Tibial nerve (tissue), 4 donors: ENCODE data around the gene DMBX1. TPM values are rescaled to one million over a fixed set of nuclear protein-coding genes. Genes with fewer than 3 reads are reported as not detected.

Experiments used
- DNase-seq, 2 donors: peaks; one replicate each; pipeline ENCODE4 v3.0.0-alpha.2; 2019; ENCODE audit warnings: low spot score in 2 of 2
- H3K27ac ChIP-seq, 4 donors: fragments of 200-600 bp; sonication (generic) in 3 of 4; one replicate each; pipeline ENCODE4 v1.5.1; 2017 to 2019; ENCODE audit warnings: mild to moderate bottlenecking in 1 of 4
- H3K27me3 ChIP-seq, 2 donors: fragments of 200-600 bp; sonication (generic) in 1 of 2; one replicate each; pipeline versions ENCODE4 v1.5.1 to v1.6.0; 2017 to 2019
- H3K36me3 ChIP-seq, 3 donors: fragments of 200-600 bp; sonication (generic); one replicate each; pipeline ENCODE4 v1.5.1; 2018 to 2019
- H3K4me1 ChIP-seq, 4 donors: fragments of 200-600 bp; sonication (generic) in 3 of 4; one replicate each; pipeline ENCODE4 v1.5.1; 2017 to 2019
- H3K4me3 ChIP-seq, 4 donors: fragments of 200-600 bp; sonication (generic) in 3 of 4; one replicate each; pipeline ENCODE4 v1.5.1; 2017 to 2019; ENCODE audit warnings: mild to moderate bottlenecking in 1 of 4, moderate library complexity in 1 of 4
- H3K9me3 ChIP-seq, 4 donors: fragments of 200-600 bp; sonication (generic) in 3 of 4; one replicate each; pipeline ENCODE4 v1.5.1; 2017 to 2019
- EP300 ChIP-seq, 2 donors: sonication (generic); formaldehyde crosslinking; IDR thresholded peaks; one replicate each; pipeline ENCODE4 v1.6.1; 2017; ENCODE audit warnings: antibody characterized with exemption in 2 of 2, mild to moderate bottlenecking in 1 of 2
- POLR2A ChIP-seq, 2 donors: fragments of 450-650 bp; IDR thresholded peaks; one replicate each; pipeline ENCODE4 v1.6.1; 2017; ENCODE audit warnings: antibody characterized with exemption in 2 of 2, mild to moderate bottlenecking in 2 of 2, moderate library complexity in 2 of 2
- WGBS, 2 donors: methylation state at CpG; one replicate each; pipeline ENCODE4 v1.1.5; 2018; 5-methylcytosine and 5-hydroxymethylcytosine counted together
- total RNA-seq, 4 donors: library from RNA; depleted of rRNA; stranded (reverse); fragments of >200 nt; gene quantifications; one replicate each; pipeline ENCODE4 v1.1.0, GENCODE V29; 2016
- TF ChIP-seq, protein P1 (sequence below), 5 experiments: fragments of 200-600 bp in 3 of 5; fragments of 450-650 bp in 2 of 5; sonication (generic) in 3 of 5; IDR thresholded peaks; one replicate each; pipeline ENCODE4 v1.5.1; 2016 to 2019; ENCODE audit warnings: antibody characterized with exemption in 5 of 5, mild to moderate bottlenecking in 3 of 5, moderate library complexity in 2 of 5

Gene DMBX1
- total RNA-seq, 4 donors from 2014 or later: not detected

- WGBS, 2 donors: 2 to 3% methylated on average over 46 to 50 of the region's 84 CpGs
These were observed 23.0 kb upstream of the DMBX1 start for GRCh38 chr1:46466477-46467182.

DNA sequence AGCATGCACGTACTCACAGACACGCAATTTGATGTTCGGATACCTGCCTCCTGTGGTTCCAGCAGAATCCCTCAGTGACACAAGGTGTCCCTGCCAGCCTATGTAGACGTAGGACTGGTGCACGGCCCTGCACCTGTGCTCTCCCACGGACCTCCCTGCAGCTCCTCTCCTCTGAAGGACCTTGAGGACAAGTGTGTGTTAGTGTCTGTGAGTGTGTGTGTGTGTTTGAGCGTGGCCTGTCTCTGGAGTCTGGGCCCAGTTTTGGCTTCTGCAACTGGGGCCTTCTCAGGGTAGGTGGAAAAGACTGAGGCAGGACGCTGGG, 22.5 kb upstream of the DMBX1 start:
- no peaks in the 10 kb centered on the region for H3K9me3 ChIP-seq
- peaks cover 0 to 14% (median 6%) of the 10 kb centered on the region in 4 donors for H3K4me1 ChIP-seq
- 35 to 49% methylated on average over 7 to 8 of the region's 8 CpGs for WGBS, 2 donors
- H3K27me3 ChIP-seq: peaks cover 0 to 64% of the 10 kb centered on the region in 2 donors
- DNase-seq: no peak
- TF ChIP-seq EP300 (IDR thresholded peaks at IDR 0.05): no peak
- no peak overlapping the region for H3K27ac ChIP-seq
- no peaks in the 10 kb centered on the region for H3K36me3 ChIP-seq
- H3K4me3 ChIP-seq: peak overlapping the region in 3 of 4 donors; percentile 31 to 65 (median 63)

More at GRCh38 chr1:46466477-46467182, 23.0 kb upstream of the DMBX1 start:
- H3K27me3 ChIP-seq: peaks cover 0 to 63% of the 10 kb centered on the region in 2 donors
- H3K4me1 ChIP-seq: peaks cover 0 to 14% (median 6%) of the 10 kb centered on the region in 4 donors
- peak overlapping the region; percentile 31 to 65 (median 53) for H3K4me3 ChIP-seq
- TF ChIP-seq, protein P1, sequence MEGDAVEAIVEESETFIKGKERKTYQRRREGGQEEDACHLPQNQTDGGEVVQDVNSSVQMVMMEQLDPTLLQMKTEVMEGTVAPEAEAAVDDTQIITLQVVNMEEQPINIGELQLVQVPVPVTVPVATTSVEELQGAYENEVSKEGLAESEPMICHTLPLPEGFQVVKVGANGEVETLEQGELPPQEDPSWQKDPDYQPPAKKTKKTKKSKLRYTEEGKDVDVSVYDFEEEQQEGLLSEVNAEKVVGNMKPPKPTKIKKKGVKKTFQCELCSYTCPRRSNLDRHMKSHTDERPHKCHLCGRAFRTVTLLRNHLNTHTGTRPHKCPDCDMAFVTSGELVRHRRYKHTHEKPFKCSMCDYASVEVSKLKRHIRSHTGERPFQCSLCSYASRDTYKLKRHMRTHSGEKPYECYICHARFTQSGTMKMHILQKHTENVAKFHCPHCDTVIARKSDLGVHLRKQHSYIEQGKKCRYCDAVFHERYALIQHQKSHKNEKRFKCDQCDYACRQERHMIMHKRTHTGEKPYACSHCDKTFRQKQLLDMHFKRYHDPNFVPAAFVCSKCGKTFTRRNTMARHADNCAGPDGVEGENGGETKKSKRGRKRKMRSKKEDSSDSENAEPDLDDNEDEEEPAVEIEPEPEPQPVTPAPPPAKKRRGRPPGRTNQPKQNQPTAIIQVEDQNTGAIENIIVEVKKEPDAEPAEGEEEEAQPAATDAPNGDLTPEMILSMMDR (IDR thresholded peaks at IDR 0.05): no peak
- TF ChIP-seq POLR2A (IDR thresholded peaks at IDR 0.05) (no peak), EP300 (IDR thresholded peaks at IDR 0.05) (no peak)
- H3K27ac ChIP-seq: no peak overlapping the region
- H3K36me3 ChIP-seq: no peaks in the 10 kb centered on the region
- no peak for DNase-seq
- no peaks in the 10 kb centered on the region for H3K9me3 ChIP-seq

- 36 to 58% methylated on average over 4 of the region's 4 CpGs for WGBS, 2 donors
- no peak for DNase-seq
- TF ChIP-seq POLR2A (IDR thresholded peaks at IDR 0.05) (no peak), EP300 (IDR thresholded peaks at IDR 0.05) (no peak)
- TF ChIP-seq, protein P1 (IDR thresholded peaks at IDR 0.05): no peak
- peaks cover 0 to 14% (median 6%) of the 10 kb centered on the region in 4 donors for H3K4me1 ChIP-seq
- no peak overlapping the region for H3K27ac ChIP-seq
- no peaks in the 10 kb centered on the region for H3K36me3 ChIP-seq
- peaks cover 0 to 80% of the 10 kb centered on the region in 2 donors for H3K27me3 ChIP-seq
- H3K9me3 ChIP-seq: no peaks in the 10 kb centered on the region
- no peak overlapping the region for H3K4me3 ChIP-seq
These were observed 19.8 kb upstream of the DMBX1 start for GRCh38 chr1:46469881-46470280.

GRCh38 chr1:46471848-46472492, 17.7 kb upstream of the DMBX1 start:
- Histone ChIP-seq H3K36me3 (no peaks in the 10 kb centered on the region), H3K4me3 (no peak overlapping the region), H3K27me3 (peaks cover 0 to 78% of the 10 kb centered on the region in 2 donors), H3K9me3 (no peaks in the 10 kb centered on the region), H3K27ac (no peak overlapping the region), H3K4me1 (peaks cover 0 to 4% (median 4%) of the 10 kb centered on the region in 4 donors)
- DNase-seq: no peak
- no peak for TF ChIP-seq POLR2A (IDR thresholded peaks at IDR 0.05)
- TF ChIP-seq EP300 (IDR thresholded peaks at IDR 0.05): no peak
- TF ChIP-seq, protein P1 (IDR thresholded peaks at IDR 0.05): no peak
- 46 to 55% methylated on average over 5 to 7 of the region's 7 CpGs for WGBS, 2 donors

DNA sequence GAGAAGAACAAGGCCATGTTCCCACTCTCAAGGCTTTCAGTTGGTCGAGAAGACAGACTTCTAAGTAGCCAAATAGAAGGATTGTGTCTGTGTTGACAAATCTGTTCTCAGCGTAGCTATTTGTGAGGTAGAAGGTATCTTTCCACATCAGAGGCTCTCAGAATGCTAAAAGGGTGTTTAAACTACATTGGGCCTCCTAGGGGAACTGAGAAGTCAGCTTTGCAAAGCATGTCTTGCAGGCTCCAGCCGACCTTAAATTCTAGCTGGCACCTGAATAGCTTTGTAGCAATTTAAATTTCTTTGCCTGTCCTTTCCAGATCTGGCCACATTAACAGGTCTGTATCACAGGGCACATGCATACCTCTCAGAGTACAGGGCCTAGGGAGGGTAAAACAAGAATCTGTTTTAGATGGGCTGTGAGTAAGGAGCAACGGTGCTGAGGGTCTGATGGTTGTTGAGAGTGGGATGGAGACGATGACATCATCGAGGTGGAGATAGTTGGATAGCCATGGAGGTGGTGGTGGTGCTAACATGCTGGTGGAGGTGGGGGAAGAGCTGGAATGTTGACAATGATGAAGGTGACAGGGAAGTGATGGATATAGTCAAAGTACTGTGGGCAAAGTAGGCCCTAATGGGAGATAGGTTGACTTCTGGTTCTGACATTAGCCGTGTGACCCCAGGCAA, 17.0 kb upstream of the DMBX1 start:
- Histone ChIP-seq H3K36me3 (no peaks in the 10 kb centered on the region), H3K4me3 (no peak overlapping the region), H3K4me1 (no peaks in the 10 kb centered on the region), H3K27ac (no peak overlapping the region), H3K9me3 (no peaks in the 10 kb centered on the region), H3K27me3 (peaks cover 0 to 75% of the 10 kb centered on the region in 2 donors)
- DNase-seq: no peak
- WGBS, 2 donors: 61 to 72% methylated on average over 7 of the region's 7 CpGs
- no peak for TF ChIP-seq POLR2A (IDR thresholded peaks at IDR 0.05)
- no peak for TF ChIP-seq EP300 (IDR thresholded peaks at IDR 0.05)
- TF ChIP-seq, protein P1 (IDR thresholded peaks at IDR 0.05): no peak
